Measurements from ENCODE around the gene HS1BP3.

HS1BP3 gene

GRCh38 chr2:20570249-20570648 is 80.6 kb downstream of the HS1BP3 start:
- no peak for DNase-seq (ENCODE audit: low read depth)

GRCh38 chr2:20569464-20570223 is 81.3 kb downstream of the HS1BP3 start:
- DNase-seq (ENCODE audit: low read depth): no peak

GRCh38 chr2:20568501-20569463 is 82.1 kb downstream of the HS1BP3 start:
- no peak for DNase-seq (ENCODE audit: low read depth)

GRCh38 chr2:20567926-20568179 is 83.0 kb downstream of the HS1BP3 start:
- DNase-seq (ENCODE audit: low read depth): no peak
